ENCODE results near the gene RALGDS.
"Not testable (repeated sequence)": the region's sequence is repeated elsewhere in the genome, so short reads cannot be mapped to it uniquely, and the experiment has no call there.

RALGDS gene

GRCh38 chr9:133063500-133064231, 57.4 kb downstream of the RALGDS start:
- no peak for DNase-seq

GRCh38 chr9:133063159-133063499, 57.9 kb downstream of the RALGDS start:
- DNase-seq = no peak

GRCh38 chr9:133062569-133062968, 58.5 kb downstream of the RALGDS start:
- not testable (repeated sequence) for DNase-seq

GRCh38 chr9:133061764-133062145, 59.3 kb downstream of the RALGDS start, which contains the start of gene CEL:
TSS of gene CEL (plus strand) at chr9:133061981. CDS start at chr9:133062003, 22 bp downstream.
- DNase-seq = peak; percentile 20

- DNase-seq = not testable (repeated sequence)
Measured at GRCh38 chr9:133061019-133061763, 59.8 kb downstream of the RALGDS start.

- DNase-seq = no peak
Measured at GRCh38 chr9:133060417-133060841, 60.6 kb downstream of the RALGDS start.

GRCh38 chr9:133059623-133060022, 61.4 kb downstream of the RALGDS start:
- DNase-seq = no peak

GRCh38 chr9:133058550-133059320, 62.3 kb downstream of the RALGDS start:
- DNase-seq = no peak

GRCh38 chr9:133058071-133058470, 63.0 kb downstream of the RALGDS start:
- DNase-seq = no peak

GRCh38 chr9:133057553-133057952, 63.5 kb downstream of the RALGDS start:
- no peak for DNase-seq

- DNase-seq = no peak
Measured at GRCh38 chr9:133057006-133057405, 64.0 kb downstream of the RALGDS start.

GRCh38 chr9:133056533-133056932, 64.5 kb downstream of the RALGDS start:
- no peak for DNase-seq

GRCh38 chr9:133055788-133056420, 65.1 kb downstream of the RALGDS start:
- no peak for DNase-seq

- no peak for DNase-seq
Measured at GRCh38 chr9:133054966-133055365, 66.1 kb downstream of the RALGDS start.

- no peak for DNase-seq
Measured at GRCh38 chr9:133054194-133054890, 66.7 kb downstream of the RALGDS start.

GRCh38 chr9:133051966-133052539, 69.0 kb downstream of the RALGDS start:
- DNase-seq = no peak

GRCh38 chr9:133051281-133051900, 69.6 kb downstream of the RALGDS start:
- no peak for DNase-seq

- no peak for DNase-seq
Measured at GRCh38 chr9:133050781-133051180, 70.3 kb downstream of the RALGDS start.

- DNase-seq = peak; percentile 53
Measured at GRCh38 chr9:133050142-133050541, 70.9 kb downstream of the RALGDS start.

- DNase-seq = no peak
Measured at GRCh38 chr9:133049043-133049442, 72.0 kb downstream of the RALGDS start.

GRCh38 chr9:133048595-133048994, 72.4 kb downstream of the RALGDS start:
- peak; percentile 24 for DNase-seq

All from COR-L47 (cell line).